ENCODE measurements around the gene PRKRA. TPM values are rescaled to one million over a fixed set of nuclear protein-coding genes. Genes with fewer than 3 reads are reported as not detected.

Gene PRKRA
- total RNA-seq, 1 donor from 2014 or later, result 135 TPM

DNA sequence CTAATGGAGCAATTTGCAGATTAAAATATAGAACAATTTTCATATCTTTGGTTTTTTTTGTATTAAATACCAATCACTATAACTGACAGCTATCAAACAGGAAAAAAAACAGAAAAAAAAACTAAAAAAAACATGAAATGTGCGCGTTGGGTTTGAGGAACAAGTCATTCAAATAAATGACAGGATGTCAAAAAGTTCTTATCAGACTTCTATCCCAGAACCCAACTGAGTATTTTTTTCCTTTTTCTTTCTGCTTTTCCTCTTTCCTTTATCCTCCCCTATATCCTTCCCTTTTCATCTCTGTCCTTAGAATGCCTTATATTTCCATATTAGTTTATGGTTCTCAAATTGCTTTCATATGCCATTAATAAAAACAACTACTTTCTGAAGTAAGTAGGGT is 14.3 kb downstream of the PRKRA start:
- Histone ChIP-seq H3K4me3 (no peak overlapping the region), H3K27ac (no peak overlapping the region), H3F3A (ENCODE audit: low read depth) (peaks cover 23% of the 10 kb centered on the region), H3K36me3 (peaks cover 40% of the 10 kb centered on the region), H3K9me3 (ENCODE audit: low read depth) (no peaks in the 10 kb centered on the region), H2AFZ (replicated peaks) (no peak overlapping the region), H3K4me2 (no peak overlapping the region), H3K79me2 (ENCODE audit: low read depth) (no peaks in the 10 kb centered on the region), H3K9ac (no peak overlapping the region), H3K27me3 (no peaks in the 10 kb centered on the region), H3K4me1 (no peaks in the 10 kb centered on the region), H4K20me1 (ENCODE audit: low read depth) (no peaks in the 10 kb centered on the region)
- peaks cover 31% of the 10 kb centered on the region for H3K36me3 Mint-ChIP-seq
- no peak overlapping the region for H3K27ac Mint-ChIP-seq
- H3K27me3 Mint-ChIP-seq (ENCODE audit: insufficient read depth, low read depth), result no peaks in the 10 kb centered on the region
- H3K4me1 Mint-ChIP-seq, result no peaks in the 10 kb centered on the region
- H3K9me3 Mint-ChIP-seq, result no peaks in the 10 kb centered on the region
- no peak overlapping the region for H3K4me3 Mint-ChIP-seq
- TF ChIP-seq EZH2 (IDR thresholded peaks at IDR 0.05), result no peak
- TF ChIP-seq, protein P1, sequence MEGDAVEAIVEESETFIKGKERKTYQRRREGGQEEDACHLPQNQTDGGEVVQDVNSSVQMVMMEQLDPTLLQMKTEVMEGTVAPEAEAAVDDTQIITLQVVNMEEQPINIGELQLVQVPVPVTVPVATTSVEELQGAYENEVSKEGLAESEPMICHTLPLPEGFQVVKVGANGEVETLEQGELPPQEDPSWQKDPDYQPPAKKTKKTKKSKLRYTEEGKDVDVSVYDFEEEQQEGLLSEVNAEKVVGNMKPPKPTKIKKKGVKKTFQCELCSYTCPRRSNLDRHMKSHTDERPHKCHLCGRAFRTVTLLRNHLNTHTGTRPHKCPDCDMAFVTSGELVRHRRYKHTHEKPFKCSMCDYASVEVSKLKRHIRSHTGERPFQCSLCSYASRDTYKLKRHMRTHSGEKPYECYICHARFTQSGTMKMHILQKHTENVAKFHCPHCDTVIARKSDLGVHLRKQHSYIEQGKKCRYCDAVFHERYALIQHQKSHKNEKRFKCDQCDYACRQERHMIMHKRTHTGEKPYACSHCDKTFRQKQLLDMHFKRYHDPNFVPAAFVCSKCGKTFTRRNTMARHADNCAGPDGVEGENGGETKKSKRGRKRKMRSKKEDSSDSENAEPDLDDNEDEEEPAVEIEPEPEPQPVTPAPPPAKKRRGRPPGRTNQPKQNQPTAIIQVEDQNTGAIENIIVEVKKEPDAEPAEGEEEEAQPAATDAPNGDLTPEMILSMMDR (IDR thresholded peaks at IDR 0.05), result no peak
- TF ChIP-seq EZH2phosphoT487 (IDR thresholded peaks at IDR 0.05), result no peak
- no peak for DNase-seq (ENCODE audit: low spot score)

DNA sequence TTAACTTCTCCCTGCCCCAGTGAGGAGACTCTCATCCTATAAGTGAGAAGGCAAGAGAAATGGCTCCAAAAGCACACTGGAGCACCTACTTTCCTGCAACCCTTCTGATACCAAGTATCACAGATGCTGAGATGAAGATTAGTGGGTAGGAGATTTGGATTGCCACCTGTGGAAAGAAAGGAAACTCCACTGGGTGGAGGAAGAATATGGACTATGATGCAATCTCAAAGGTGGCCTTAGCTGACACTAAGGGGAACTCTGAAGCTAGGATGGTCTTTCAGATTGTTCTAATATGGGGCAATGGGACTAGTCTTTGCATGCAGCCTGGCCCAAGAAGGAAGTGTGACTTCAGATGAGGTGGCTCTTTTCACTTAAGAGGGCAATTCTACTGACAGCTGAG is 21.6 kb downstream of the PRKRA start:
- no peaks in the 10 kb centered on the region for H3K4me1 Mint-ChIP-seq
- no peaks in the 10 kb centered on the region for H3K4me1 ChIP-seq
- no peak overlapping the region for H3K4me3 ChIP-seq
- H3K9me3 ChIP-seq (ENCODE audit: low read depth), result peaks cover 9% of the 10 kb centered on the region
- H3K4me3 Mint-ChIP-seq, result no peak overlapping the region
- no peak overlapping the region for H2AFZ ChIP-seq (replicated peaks)
- H3K9ac ChIP-seq, result no peak overlapping the region
- DNase-seq (ENCODE audit: low spot score), result no peak
- peaks cover 15% of the 10 kb centered on the region for H3F3A ChIP-seq (ENCODE audit: low read depth)
- TF ChIP-seq EZH2 (IDR thresholded peaks at IDR 0.05) (no peak), EZH2phosphoT487 (IDR thresholded peaks at IDR 0.05) (no peak)
- TF ChIP-seq, protein P1 (IDR thresholded peaks at IDR 0.05), result no peak
- H3K27ac ChIP-seq, result no peak overlapping the region
- no peak overlapping the region for H3K4me2 ChIP-seq
- peaks cover 6% of the 10 kb centered on the region for H3K9me3 Mint-ChIP-seq
- H3K27me3 ChIP-seq, result no peaks in the 10 kb centered on the region
- no peak overlapping the region for H3K27ac Mint-ChIP-seq
- H4K20me1 ChIP-seq (ENCODE audit: low read depth), result no peaks in the 10 kb centered on the region
- H3K36me3 Mint-ChIP-seq, result peaks cover 37% of the 10 kb centered on the region
- H3K79me2 ChIP-seq (ENCODE audit: low read depth), result peaks cover 11% of the 10 kb centered on the region
- no peaks in the 10 kb centered on the region for H3K27me3 Mint-ChIP-seq (ENCODE audit: insufficient read depth, low read depth)
- peaks cover 18% of the 10 kb centered on the region for H3K36me3 ChIP-seq

DNA sequence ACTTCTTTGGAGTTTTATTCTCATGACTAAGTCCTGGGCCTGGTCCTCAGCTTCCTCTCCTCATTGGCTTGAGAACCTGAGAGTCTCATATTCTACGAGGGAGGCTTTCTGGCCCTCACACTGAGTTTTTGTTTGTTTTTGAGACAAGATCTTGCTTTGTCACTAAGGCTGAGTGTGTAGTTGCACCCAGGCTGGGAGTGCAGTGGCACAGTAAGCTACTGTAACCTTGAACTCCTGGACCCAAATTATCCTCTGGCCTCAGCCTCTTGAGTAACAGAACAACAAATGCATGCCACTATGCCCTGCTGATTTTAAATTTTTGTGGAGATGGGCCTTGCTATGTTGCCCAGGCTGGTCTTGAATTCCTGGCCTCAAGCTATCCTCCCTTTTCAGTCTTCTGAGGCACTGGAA is 22.6 kb downstream of the PRKRA start:
- Histone ChIP-seq H3K9me3 (ENCODE audit: low read depth) (peaks cover 9% of the 10 kb centered on the region), H3K36me3 (peaks cover 14% of the 10 kb centered on the region), H3K4me1 (no peaks in the 10 kb centered on the region), H3K79me2 (ENCODE audit: low read depth) (peaks cover 20% of the 10 kb centered on the region), H3F3A (ENCODE audit: low read depth) (peaks cover 13% of the 10 kb centered on the region), H4K20me1 (ENCODE audit: low read depth) (no peaks in the 10 kb centered on the region), H2AFZ (replicated peaks) (no peak overlapping the region), H3K27me3 (no peaks in the 10 kb centered on the region), H3K9ac (no peak overlapping the region), H3K4me2 (no peak overlapping the region), H3K27ac (no peak overlapping the region), H3K4me3 (no peak overlapping the region)
- no peaks in the 10 kb centered on the region for H3K27me3 Mint-ChIP-seq (ENCODE audit: insufficient read depth, low read depth)
- no peak for DNase-seq (ENCODE audit: low spot score)
- H3K27ac Mint-ChIP-seq, result peak overlapping the region; percentile 52
- TF ChIP-seq EZH2phosphoT487 (IDR thresholded peaks at IDR 0.05), result no peak
- H3K9me3 Mint-ChIP-seq, result peaks cover 6% of the 10 kb centered on the region
- no peaks in the 10 kb centered on the region for H3K4me1 Mint-ChIP-seq
- H3K4me3 Mint-ChIP-seq, result no peak overlapping the region
- peaks cover 31% of the 10 kb centered on the region for H3K36me3 Mint-ChIP-seq

DNA sequence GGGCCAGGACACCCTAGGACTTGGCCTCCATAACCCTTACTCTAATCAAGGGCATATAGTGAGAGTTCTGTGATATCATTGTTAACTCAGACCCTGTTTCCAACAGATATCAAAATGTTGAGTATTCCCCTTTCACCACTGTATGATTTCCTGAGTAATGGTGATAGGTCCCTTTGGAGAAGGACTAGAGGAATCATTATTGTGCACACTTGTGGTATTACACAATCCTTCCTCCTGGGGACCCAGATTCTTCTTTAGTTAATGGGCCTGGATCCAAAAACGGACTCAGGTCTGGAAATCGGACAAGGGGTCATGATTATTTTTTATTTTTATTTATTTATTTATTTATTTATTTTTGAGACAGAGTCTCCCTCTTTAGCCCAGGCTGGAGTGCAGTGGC is 23.5 kb downstream of the PRKRA start:
- Histone ChIP-seq H3K4me2 (no peak overlapping the region), H2AFZ (replicated peaks) (no peak overlapping the region), H3K27me3 (no peaks in the 10 kb centered on the region), H3K4me1 (no peaks in the 10 kb centered on the region), H3K9ac (no peak overlapping the region), H3K79me2 (ENCODE audit: low read depth) (peaks cover 20% of the 10 kb centered on the region), H4K20me1 (ENCODE audit: low read depth) (no peaks in the 10 kb centered on the region), H3K36me3 (peaks cover 6% of the 10 kb centered on the region), H3K27ac (no peak overlapping the region), H3K9me3 (ENCODE audit: low read depth) (peaks cover 9% of the 10 kb centered on the region), H3K4me3 (no peak overlapping the region), H3F3A (ENCODE audit: low read depth) (peaks cover 6% of the 10 kb centered on the region)
- TF ChIP-seq, protein P1 (IDR thresholded peaks at IDR 0.05), result no peak
- no peak for TF ChIP-seq EZH2phosphoT487 (IDR thresholded peaks at IDR 0.05)
- TF ChIP-seq EZH2 (IDR thresholded peaks at IDR 0.05), result no peak
- Mint-ChIP-seq H3K4me1 (no peaks in the 10 kb centered on the region), H3K9me3 (peaks cover 6% of the 10 kb centered on the region), H3K27me3 (ENCODE audit: insufficient read depth, low read depth) (no peaks in the 10 kb centered on the region), H3K36me3 (peaks cover 32% of the 10 kb centered on the region), H3K27ac (no peak overlapping the region), H3K4me3 (no peak overlapping the region)
- DNase-seq (ENCODE audit: low spot score), result no peak
